GM12874 (cell line): ENCODE data around the gene RRP12.

Source experiments
- CTCF ChIP-seq: IDR thresholded peaks from 2 replicates; pipeline ENCODE4 v1.5.1; 2011; ENCODE audit warnings: low read depth, mild to moderate bottlenecking, control low read depth, low read length, moderate library complexity; ENCODE audit not compliant: insufficient read depth

Gene RRP12

GRCh38 chr10:97400665-97401454 is at the start of gene RRP12:
Gene RRP12 (minus strand): TSS chr10:97401340. CDS start chr10:97401231, 109 bp downstream.
- 0 out of 2 replicates have a peak, but pooled peaks have one; percentile 2 for TF ChIP-seq CTCF

GRCh38 chr10:97450828-97451227 is 49.7 kb upstream of the RRP12 start:
- TF ChIP-seq CTCF = no peak

- TF ChIP-seq CTCF = no peak; the same call in 1 of the 2 replicates
Measured at GRCh38 chr10:97445722-97446639, 44.8 kb upstream of the RRP12 start, which contains the start of the genes EXOSC1 and ZDHHC16. Gene EXOSC1 (minus strand): TSS chr10:97446006. CDS start chr10:97445985, 21 bp downstream. Gene ZDHHC16 (plus strand): TSS chr10:97446175. CDS start chr10:97451676, 5,501 bp downstream.

GRCh38 chr10:97445357-97445721 is 44.2 kb upstream of the RRP12 start:
- TF ChIP-seq CTCF = no peak

- TF ChIP-seq CTCF = no peak
Measured at GRCh38 chr10:97444212-97444611, 43.1 kb upstream of the RRP12 start.

- TF ChIP-seq CTCF = no peak
Measured at GRCh38 chr10:97442277-97442676, 41.1 kb upstream of the RRP12 start.

- no peak for TF ChIP-seq CTCF
Measured at GRCh38 chr10:97435211-97435610, 34.1 kb upstream of the RRP12 start.
